Measurements from ENCODE around the gene ST3GAL4. TPM values are rescaled to one million over a fixed set of nuclear protein-coding genes. Genes with fewer than 3 reads are reported as not detected.

The ST3GAL4 gene
- total RNA-seq, 1 donor from 2014 or later: 39.2 TPM

- Histone ChIP-seq H3K9me3 (no peaks in the 10 kb centered on the region), H3K27ac (peak overlapping the region; percentile 80), H3K4me3 (no peak overlapping the region), H3K27me3 (no peaks in the 10 kb centered on the region), H3K4me1 (peaks cover 27% of the 10 kb centered on the region), H3K36me3 (no peaks in the 10 kb centered on the region)
- intact Hi-C loops (cut with DNase I): no loop called here
- ATAC-seq (peak; percentile 88), DNase-seq (peak; percentile 71)
- TF ChIP-seq CTCF (IDR thresholded peaks at IDR 0.05): no peak
Measured at GRCh38 chr11:126317756-126318573, 37.5 kb upstream of the ST3GAL4 start.

DNA sequence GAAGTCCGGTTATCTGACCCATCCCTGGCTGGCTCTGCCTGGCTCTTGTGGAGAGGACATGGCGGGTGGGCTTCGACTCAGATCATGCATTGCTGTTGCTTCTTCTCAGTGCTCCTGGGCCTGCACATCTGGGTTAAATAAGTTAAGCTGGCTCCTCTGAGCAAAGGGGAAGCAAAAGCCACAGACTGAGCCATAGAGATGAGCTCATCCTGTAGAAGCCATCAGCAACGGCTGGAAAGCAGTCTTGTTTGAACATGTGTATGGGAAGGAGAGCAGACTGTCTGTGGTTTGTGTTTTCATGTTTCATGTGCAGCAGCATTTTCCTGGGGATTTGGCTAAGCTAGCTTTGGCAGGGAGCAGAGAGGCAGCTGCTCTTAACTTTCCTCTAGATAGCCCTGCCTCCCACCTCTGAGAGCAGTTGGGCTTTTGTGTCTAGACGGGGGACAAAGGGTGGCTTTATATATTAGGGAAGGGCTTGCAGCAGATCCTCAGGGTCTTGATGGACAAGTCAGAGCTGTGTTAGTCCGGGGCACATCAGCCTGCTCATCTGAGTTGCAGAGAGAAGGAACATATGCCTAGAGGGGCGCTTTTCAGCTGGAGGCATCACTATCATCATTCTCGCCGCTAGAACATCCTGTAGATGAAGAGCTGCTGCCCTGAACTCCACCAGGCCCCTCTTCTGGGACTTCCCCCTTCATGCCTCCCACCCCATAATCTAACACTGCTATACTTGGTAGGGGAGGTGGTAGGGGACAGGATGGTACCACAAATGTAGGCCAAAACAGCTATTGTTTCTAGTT is 36.7 kb upstream of the ST3GAL4 start:
- no peak for DNase-seq
- peaks cover 27% of the 10 kb centered on the region for H3K4me1 ChIP-seq

GRCh38 chr11:126319374-126319740 is 36.1 kb upstream of the ST3GAL4 start:
- Histone ChIP-seq H3K36me3 (no peaks in the 10 kb centered on the region), H3K27ac (peak overlapping the region; percentile 80), H3K27me3 (no peaks in the 10 kb centered on the region), H3K9me3 (no peaks in the 10 kb centered on the region), H3K4me3 (no peak overlapping the region), H3K4me1 (peaks cover 27% of the 10 kb centered on the region)
- intact Hi-C loops (cut with DNase I): no loop called here
- TF ChIP-seq CTCF (IDR thresholded peaks at IDR 0.05): no peak
- DNase-seq (no peak), ATAC-seq (peak; percentile 7)

More for the DNA sequence above, 36.7 kb upstream of the ST3GAL4 start:
- no peak for TF ChIP-seq CTCF (IDR thresholded peaks at IDR 0.05)
- Histone ChIP-seq H3K9me3 (no peaks in the 10 kb centered on the region), H3K27me3 (no peaks in the 10 kb centered on the region), H3K27ac (peak overlapping the region; percentile 80), H3K4me3 (no peak overlapping the region), H3K36me3 (no peaks in the 10 kb centered on the region)
- intact Hi-C loops (cut with DNase I): no loop called here
- peak; percentile 83 for ATAC-seq

GRCh38 chr11:126322996-126323395 is 32.5 kb upstream of the ST3GAL4 start:
- ATAC-seq: no peak
- TF ChIP-seq CTCF (IDR thresholded peaks at IDR 0.05): no peak
- Histone ChIP-seq H3K9me3 (no peaks in the 10 kb centered on the region), H3K4me3 (no peak overlapping the region), H3K4me1 (peaks cover 19% of the 10 kb centered on the region), H3K36me3 (no peaks in the 10 kb centered on the region), H3K27ac (no peak overlapping the region), H3K27me3 (no peaks in the 10 kb centered on the region)
- intact Hi-C loops (cut with DNase I): no loop called here
- DNase-seq: no peak

GRCh38 chr11:126327281-126328000 is 28.0 kb upstream of the ST3GAL4 start:
- no peak for ATAC-seq
- Histone ChIP-seq H3K27ac (no peak overlapping the region), H3K9me3 (no peaks in the 10 kb centered on the region), H3K27me3 (no peaks in the 10 kb centered on the region), H3K36me3 (peaks cover 11% of the 10 kb centered on the region), H3K4me1 (no peaks in the 10 kb centered on the region), H3K4me3 (no peak overlapping the region)
- no peak for TF ChIP-seq CTCF (IDR thresholded peaks at IDR 0.05)
- intact Hi-C loops (cut with DNase I): no loop called here
- DNase-seq: no peak

All from upper lobe of right lung (tissue), 1 donor.